Stimulated activated CD8-positive, alpha-beta memory T cell treated with anti-CD3 and anti-CD28 coated beads, Interleukin-7, amount 100 ng/mL, for 48 hours (primary cell): ENCODE measurements around the gene ELSPBP1.
"Not testable (repeated sequence)": the region's sequence is repeated elsewhere in the genome, so short reads cannot be mapped to it uniquely, and the experiment has no call there.

Source experiments
- DNase-seq, 2 donors: peaks; one replicate each; pipeline ENCODE4 v3.0.0-alpha.2; 2020; ENCODE audit warnings: low read depth in 1 of 2; ENCODE audit errors: extremely low read depth in 1 of 2

Gene ELSPBP1

DNA sequence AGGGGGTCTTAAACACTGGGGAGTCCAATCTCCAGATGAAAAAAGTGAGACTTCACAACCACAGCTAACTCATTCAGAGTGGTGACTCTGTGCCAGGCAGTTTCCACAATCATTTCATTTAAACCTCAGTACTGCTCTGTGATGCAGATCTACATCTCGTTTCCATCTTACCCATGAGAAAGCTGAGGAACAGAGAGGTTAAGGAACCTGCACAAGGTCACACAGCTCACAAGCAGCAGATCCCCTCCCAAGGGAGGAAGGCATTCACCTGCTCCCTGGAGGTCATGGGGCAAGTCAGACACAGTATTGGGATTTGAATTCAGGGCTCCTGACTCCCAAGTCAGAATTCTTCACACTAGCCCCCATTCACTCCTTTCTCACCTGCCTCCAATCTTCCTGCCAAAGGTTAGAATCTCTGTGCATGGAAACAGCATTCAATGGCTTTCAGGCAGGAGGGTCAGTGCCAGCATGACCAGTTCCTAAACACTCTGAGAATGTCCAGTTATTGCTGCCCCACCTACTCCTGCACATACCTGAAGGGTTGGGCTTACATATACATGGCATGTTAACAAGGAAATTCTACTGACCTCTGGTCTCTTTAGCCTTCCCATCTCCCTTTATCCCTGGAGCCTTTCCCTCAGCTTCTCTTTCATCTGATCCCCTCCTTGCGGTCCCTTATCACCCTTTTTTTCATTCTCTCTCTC is 47.6 kb downstream of the ELSPBP1 start:
- no peak for DNase-seq

DNA sequence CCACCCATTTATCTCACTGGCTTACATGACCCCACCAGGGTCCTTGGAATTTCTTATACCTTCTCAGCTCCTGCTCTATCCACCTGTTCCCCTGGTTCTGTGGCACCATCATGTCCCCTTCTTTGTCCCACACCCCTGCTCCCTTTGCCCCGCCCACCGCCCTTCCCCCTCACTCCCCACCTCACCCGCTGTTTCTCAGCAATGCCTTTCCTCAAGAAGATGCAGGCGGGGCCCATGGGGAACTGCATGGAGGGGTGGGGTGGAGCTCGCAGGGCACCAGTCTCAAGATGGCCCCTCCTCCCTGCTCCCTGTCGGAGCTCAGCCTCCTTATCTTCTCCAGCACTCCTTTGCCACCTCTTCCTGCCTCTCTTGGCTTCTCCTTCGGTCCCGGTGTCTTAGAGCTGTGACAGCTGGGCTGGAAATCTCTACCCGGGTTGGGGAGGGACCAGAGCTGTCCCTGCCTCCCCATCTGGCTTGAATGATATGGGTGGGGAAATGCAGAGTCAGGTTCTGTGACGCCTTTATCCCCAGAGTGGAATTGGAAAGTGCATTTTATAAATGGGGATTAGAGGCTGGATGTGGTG is 49.3 kb downstream of the ELSPBP1 start, which contains the start of gene CABP5:
CABP5 (minus strand) TSS at position 405 of the 584 bp plus-strand sequence; CDS start at position 248, 157 bp downstream.
- no peak for DNase-seq

DNA sequence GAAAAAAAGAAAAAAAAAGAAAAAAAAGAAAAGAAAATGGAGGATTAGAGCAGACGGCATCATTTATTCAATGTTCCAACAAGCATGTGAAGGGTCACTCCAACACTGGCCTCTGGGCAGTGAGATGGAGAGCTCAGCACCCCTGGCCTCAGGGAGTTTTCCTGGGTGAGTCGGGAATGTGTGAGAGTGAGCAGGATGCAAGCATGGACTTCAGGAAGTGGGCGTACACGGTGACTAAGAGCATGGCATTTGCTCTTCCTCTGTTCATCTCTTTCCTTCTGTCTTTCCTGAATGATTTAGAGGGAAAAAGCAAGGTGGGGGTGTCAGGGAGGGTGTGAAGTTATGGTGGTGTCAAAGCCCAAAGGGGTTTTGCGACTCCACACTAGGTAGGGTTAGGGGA is 50.1 kb downstream of the ELSPBP1 start:
- no peak for DNase-seq

GRCh38 chr19:48051335-48052033 is 57.1 kb downstream of the ELSPBP1 start:
- no peak for DNase-seq

- no peak for DNase-seq
Measured at GRCh38 chr19:48053076-48053475, 58.6 kb downstream of the ELSPBP1 start.

DNA sequence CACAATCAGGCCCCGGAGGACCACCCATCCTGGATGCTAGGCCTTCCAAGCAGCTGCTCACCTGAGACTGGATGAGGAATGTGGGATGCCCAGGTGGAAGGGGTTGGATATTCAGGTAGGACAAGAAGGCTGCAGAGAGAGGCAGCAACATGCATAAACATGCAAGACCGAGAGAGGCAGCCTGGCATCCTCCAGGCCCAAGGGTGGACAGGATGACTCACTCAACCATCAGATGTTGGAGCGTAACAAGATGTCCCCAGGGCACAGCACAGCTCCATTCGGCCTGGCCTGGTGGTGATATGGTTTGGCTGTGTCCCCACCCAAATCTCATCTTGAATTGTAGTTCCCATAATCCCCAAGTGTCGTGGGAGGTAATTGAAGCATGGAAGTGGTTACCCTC is 59.4 kb downstream of the ELSPBP1 start:
- DNase-seq = no peak

- DNase-seq = no peak
Measured at GRCh38 chr19:48059331-48059730, 64.9 kb downstream of the ELSPBP1 start.

GRCh38 chr19:48060381-48060780 is 65.9 kb downstream of the ELSPBP1 start:
- no peak for DNase-seq

DNA sequence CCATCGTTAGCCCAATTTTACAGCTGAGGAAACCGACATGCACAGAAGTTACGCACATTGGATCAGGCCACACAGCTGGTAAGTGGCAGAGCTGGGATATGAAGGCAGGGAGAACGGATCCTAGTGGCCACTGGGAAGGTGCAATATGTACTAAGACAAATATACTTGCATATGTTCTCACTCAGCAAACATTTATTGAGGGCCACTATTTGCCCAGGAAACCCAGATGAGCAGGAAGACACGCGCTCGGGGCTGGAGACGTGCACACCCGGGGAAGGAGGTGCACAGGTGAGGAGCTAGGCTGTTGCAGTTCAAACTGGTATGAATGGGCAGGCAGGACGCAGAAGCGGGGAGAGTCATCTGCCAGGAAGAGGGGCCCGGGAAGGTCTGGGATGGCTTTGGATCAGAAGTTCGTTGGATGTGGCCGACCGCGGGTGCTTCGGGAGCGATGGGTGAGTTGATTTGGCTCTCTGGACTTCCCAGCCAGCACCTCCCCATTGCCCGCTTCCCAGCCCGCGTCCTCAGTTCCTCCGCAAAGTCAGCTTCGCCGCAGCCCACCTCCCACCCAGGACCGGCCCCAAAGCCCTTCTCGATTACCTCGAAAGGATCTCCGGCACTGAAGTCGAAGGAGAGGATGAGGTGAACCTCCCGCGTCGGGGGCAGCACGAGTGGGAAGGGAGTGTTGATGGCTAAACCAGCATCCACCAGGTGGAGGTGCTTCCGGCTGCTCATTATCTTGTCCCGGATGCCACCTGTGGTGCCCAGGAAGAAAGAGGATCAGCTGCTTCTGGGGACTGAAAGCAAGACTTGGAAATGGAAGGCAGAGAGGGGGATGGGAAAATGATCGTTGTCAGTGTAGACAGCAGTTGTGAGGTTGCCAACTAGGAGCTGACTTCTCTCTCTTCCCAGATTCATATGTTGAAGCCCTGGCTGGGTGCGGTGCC is 67.2 kb downstream of the ELSPBP1 start:
- DNase-seq = no peak

DNA sequence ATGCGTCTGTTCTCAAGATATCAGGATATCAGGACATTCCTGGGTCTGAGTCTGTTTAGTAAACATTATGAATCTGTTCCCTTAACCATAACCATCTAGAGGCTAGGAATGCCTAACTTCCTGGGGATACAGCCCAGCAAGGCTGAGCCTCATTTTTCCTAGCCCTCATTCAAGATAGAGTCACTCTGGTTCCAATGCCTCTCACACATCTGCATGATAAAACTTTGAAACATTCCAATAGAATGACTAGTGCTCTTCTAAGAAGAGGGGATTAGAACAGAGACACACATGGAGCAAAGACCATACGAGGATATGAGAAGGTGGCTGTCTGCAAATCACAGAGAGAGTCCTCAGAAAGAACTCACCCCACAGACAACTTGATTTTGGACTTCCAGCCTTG is 70.1 kb downstream of the ELSPBP1 start:
- DNase-seq = no peak

DNA sequence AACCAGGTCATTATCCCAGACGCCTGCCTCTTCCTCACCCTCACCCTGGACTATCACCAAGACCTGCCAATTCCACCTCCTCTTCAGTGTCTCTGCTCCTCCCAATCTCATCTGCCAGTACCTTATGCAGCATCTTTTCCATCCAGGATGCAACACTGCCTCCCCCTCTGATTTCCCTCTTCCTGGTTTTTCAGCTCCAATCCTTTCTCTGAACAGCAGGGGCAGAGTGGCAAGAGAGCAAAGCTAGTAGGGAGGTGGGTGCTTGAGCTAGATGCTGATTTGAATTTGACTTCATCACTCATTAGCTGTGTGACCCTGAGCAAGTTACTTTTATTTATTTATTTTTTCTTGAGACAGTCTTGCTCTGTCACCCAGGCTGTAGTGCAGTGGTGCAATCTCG is 75.0 kb downstream of the ELSPBP1 start:
- no peak for DNase-seq

GRCh38 chr19:48070177-48070769 is 75.8 kb downstream of the ELSPBP1 start:
- DNase-seq = not testable (repeated sequence)
